Colonic mucosa (tissue), 4 donors: ENCODE measurements around the gene HIVEP1. TPM values are rescaled to one million over a fixed set of nuclear protein-coding genes. Genes with fewer than 3 reads are reported as not detected.

Experiments
- DNase-seq: peaks from one replicate; pipeline ENCODE4 v3.0.0-alpha.2; 2020
- H3K27ac ChIP-seq: fragments of 200-600 bp; one replicate; pipeline ENCODE4 v1.8.0; 2021
- H3K27me3 ChIP-seq: fragments of 200-600 bp; one replicate; pipeline ENCODE4 v1.8.0; 2021
- H3K36me3 ChIP-seq: fragments of 200-600 bp; one replicate; pipeline ENCODE4 v1.8.0; 2021
- H3K4me1 ChIP-seq: fragments of 200-600 bp; one replicate; pipeline ENCODE4 v1.8.0; 2021; ENCODE audit warnings: mild to moderate bottlenecking
- H3K4me3 ChIP-seq: fragments of 200-600 bp; one replicate; pipeline ENCODE4 v1.8.0; 2021
- H3K9ac ChIP-seq, 2 donors: one replicate each; pipeline ENCODE4 v1.7.0; 2013; ENCODE audit warnings: control low read depth in 2 of 2, low read depth in 2 of 2, low read length in 2 of 2
- H3K9me3 ChIP-seq: fragments of 200-600 bp; one replicate; pipeline ENCODE4 v1.8.0; 2021
- intact Hi-C: fragments of 100-400 bp; cut with DNase I; formaldehyde crosslinking; loops from one replicate; pipeline ENCODE4 v1.14.1; 2022
- total RNA-seq, 2 donors: library from RNA; stranded (reverse); fragmentation: NEBNext Ultra II Directional in 1 of 2; extraction: Animal tissue kit (Norgen Biotek cat#: 25700) in 1 of 2; gene quantifications; one replicate each; pipeline ENCODE4 v1.2.1, GENCODE V29; 2021
- TF ChIP-seq, protein P1 (sequence below): fragments of 200-600 bp; IDR thresholded peaks from one replicate; pipeline ENCODE4 v1.8.0; 2022; ENCODE audit warnings: antibody characterized with exemption, mild to moderate bottlenecking
- donor health status: healthy.
- donor health status: DM: no; HTN: no; CAD: no.
- donor health status: DM: no; HTN: no; CAD: no.

The HIVEP1 gene
- total RNA-seq, 2 donors from 2014 or later: 22.2 to 27.9 TPM

GRCh38 chr6:12030993-12031550, 19.0 kb downstream of the HIVEP1 start:
- TF ChIP-seq, protein P1, sequence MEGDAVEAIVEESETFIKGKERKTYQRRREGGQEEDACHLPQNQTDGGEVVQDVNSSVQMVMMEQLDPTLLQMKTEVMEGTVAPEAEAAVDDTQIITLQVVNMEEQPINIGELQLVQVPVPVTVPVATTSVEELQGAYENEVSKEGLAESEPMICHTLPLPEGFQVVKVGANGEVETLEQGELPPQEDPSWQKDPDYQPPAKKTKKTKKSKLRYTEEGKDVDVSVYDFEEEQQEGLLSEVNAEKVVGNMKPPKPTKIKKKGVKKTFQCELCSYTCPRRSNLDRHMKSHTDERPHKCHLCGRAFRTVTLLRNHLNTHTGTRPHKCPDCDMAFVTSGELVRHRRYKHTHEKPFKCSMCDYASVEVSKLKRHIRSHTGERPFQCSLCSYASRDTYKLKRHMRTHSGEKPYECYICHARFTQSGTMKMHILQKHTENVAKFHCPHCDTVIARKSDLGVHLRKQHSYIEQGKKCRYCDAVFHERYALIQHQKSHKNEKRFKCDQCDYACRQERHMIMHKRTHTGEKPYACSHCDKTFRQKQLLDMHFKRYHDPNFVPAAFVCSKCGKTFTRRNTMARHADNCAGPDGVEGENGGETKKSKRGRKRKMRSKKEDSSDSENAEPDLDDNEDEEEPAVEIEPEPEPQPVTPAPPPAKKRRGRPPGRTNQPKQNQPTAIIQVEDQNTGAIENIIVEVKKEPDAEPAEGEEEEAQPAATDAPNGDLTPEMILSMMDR: no peak
- no peaks in the 10 kb centered on the region for H3K27me3 ChIP-seq
- no peak overlapping the region for H3K4me3 ChIP-seq
- H3K4me1 ChIP-seq: peaks cover 8% of the 10 kb centered on the region
- no peaks in the 10 kb centered on the region for H3K36me3 ChIP-seq
- H3K9me3 ChIP-seq: no peaks in the 10 kb centered on the region
- no peak overlapping the region for H3K9ac ChIP-seq
- no peak for DNase-seq
- no peak overlapping the region for H3K27ac ChIP-seq
- intact Hi-C loops: no loop called here

DNA sequence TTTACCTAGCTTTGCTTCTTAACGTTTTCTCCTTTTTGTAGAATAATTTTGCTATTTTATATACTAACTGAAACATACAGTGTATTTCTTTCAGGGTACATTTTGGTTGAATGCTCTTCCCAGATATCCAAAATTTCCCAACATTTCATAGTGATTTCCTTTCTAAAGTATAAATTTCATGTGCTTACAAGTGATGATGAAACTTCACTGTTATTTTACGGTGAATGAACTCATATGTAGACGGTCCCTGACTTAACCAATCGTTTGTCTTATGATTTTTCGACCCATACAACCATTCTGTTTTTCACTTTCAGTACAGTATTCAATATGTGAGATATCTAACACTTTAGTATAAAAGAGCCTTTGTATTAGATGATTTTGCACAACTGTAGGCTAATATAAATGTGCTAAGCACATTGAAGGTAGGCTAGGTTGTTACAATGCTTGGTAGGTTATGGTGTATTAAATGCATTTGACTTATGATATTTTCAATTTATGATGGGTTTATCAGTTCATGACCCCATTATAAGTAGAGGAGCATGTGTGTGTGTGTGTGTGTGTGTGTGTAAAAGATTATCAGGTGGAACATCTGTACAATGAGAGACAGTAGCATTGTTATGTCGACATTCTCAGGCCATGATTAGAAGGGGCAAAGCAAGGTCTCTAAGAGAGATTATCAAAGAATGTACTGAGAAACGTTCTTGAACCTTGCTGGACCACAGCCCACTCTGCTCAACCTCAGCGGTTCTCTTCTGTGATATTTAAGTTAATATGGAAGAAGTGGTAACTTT, 20.9 kb downstream of the HIVEP1 start:
- no peak overlapping the region for H3K9ac ChIP-seq
- TF ChIP-seq, protein P1: no peak
- H3K27me3 ChIP-seq: no peaks in the 10 kb centered on the region
- H3K4me3 ChIP-seq: no peak overlapping the region
- H3K36me3 ChIP-seq: no peaks in the 10 kb centered on the region
- no peak overlapping the region for H3K27ac ChIP-seq
- H3K4me1 ChIP-seq: peaks cover 7% of the 10 kb centered on the region
- intact Hi-C loops: no loop called here
- DNase-seq: no peak
- no peaks in the 10 kb centered on the region for H3K9me3 ChIP-seq

DNA sequence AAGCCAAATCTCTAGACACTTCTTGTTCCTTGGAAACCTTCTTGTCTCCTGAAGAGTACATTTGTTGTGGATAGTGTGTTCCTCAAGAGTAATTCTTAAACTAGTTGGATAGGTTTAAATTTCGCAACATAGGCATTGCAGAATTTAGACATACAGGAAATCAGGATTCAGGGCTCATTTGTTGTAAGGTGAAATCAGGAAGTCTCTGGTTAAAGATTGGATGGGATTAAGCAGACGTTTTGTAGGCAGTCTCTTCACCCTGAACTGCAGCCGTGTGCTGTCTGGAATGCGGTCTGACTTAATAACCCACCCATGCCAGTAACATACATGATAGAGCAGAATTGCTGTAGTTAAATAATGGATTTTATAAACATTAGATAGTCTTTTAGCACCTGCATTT, 21.7 kb downstream of the HIVEP1 start:
- Histone ChIP-seq H3K9me3 (no peaks in the 10 kb centered on the region), H3K4me3 (no peak overlapping the region), H3K4me1 (no peaks in the 10 kb centered on the region), H3K27ac (no peak overlapping the region), H3K36me3 (no peaks in the 10 kb centered on the region), H3K9ac (no peak overlapping the region), H3K27me3 (no peaks in the 10 kb centered on the region)
- intact Hi-C loops: no loop called here
- TF ChIP-seq, protein P1: no peak
- no peak for DNase-seq

DNA sequence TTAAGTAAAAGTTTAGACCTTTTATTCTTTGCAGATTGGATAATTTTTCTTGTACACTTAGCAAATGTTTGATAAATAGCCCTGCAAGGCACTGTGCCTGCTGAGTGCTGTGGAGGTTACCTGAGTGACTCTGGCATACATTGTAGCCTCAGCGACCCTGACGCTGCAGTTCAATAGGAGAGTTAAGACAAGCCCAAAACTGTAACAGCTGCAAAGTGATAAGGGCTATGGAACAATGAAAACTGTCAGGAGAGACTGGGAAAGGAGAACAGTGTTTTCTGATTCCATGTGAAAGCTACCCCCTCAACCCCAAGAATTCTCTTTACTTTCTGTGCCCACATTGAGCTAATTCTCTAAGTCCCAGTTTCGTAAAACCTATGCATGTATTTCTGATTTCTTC, 22.2 kb downstream of the HIVEP1 start:
- Histone ChIP-seq H3K36me3 (no peaks in the 10 kb centered on the region), H3K9ac (no peak overlapping the region), H3K27ac (no peak overlapping the region), H3K4me3 (no peak overlapping the region), H3K27me3 (no peaks in the 10 kb centered on the region), H3K9me3 (no peaks in the 10 kb centered on the region), H3K4me1 (no peaks in the 10 kb centered on the region)
- TF ChIP-seq, protein P1: no peak
- intact Hi-C loops: no loop called here
- no peak for DNase-seq

GRCh38 chr6:12034837-12035236, 22.7 kb downstream of the HIVEP1 start:
- Histone ChIP-seq H3K27me3 (no peaks in the 10 kb centered on the region), H3K9ac (no peak overlapping the region), H3K9me3 (no peaks in the 10 kb centered on the region), H3K4me1 (no peaks in the 10 kb centered on the region), H3K27ac (no peak overlapping the region), H3K36me3 (no peaks in the 10 kb centered on the region), H3K4me3 (no peak overlapping the region)
- DNase-seq: no peak
- TF ChIP-seq, protein P1: no peak
- intact Hi-C loops: no loop called here
